Mucosa of stomach (tissue), 1 donor: ENCODE results near the gene ME3.

ENCODE experiments used
- H3K27me3 ChIP-seq: one replicate; pipeline ENCODE4 v1.7.0; 2013; ENCODE audit warnings: mild to moderate bottlenecking, low read length; ENCODE audit not compliant: control insufficient read depth, insufficient read depth
- H3K36me3 ChIP-seq: one replicate; pipeline ENCODE4 v1.7.0; 2013; ENCODE audit warnings: low read length; ENCODE audit not compliant: control insufficient read depth, insufficient read depth
- H3K4me1 ChIP-seq: one replicate; pipeline ENCODE4 v1.7.0; 2013; ENCODE audit warnings: mild to moderate bottlenecking, low read length; ENCODE audit not compliant: control insufficient read depth, insufficient read depth
- H3K4me3 ChIP-seq: one replicate; pipeline ENCODE4 v1.7.0; 2013; ENCODE audit warnings: low read length
- H3K9ac ChIP-seq: one replicate; pipeline ENCODE4 v1.7.0; 2013; ENCODE audit warnings: mild to moderate bottlenecking, low read length, moderate library complexity
- H3K9me3 ChIP-seq: one replicate; pipeline ENCODE4 v1.7.0; 2013; ENCODE audit warnings: mild to moderate bottlenecking, low read length, moderate library complexity; ENCODE audit not compliant: control insufficient read depth
- donor health status: Pancreatic carcinoma.

The ME3 gene

GRCh38 chr11:86460461-86461385 lies 211.7 kb downstream of the ME3 start:
- no peaks in the 10 kb centered on the region for H3K27me3 ChIP-seq
- peaks cover 4% of the 10 kb centered on the region for H3K36me3 ChIP-seq
- H3K4me3 ChIP-seq = no peak overlapping the region
- no peaks in the 10 kb centered on the region for H3K9me3 ChIP-seq
- no peak overlapping the region for H3K9ac ChIP-seq
- H3K4me1 ChIP-seq = peaks cover 23% of the 10 kb centered on the region

GRCh38 chr11:86459682-86460460 lies 212.5 kb downstream of the ME3 start:
- H3K4me1 ChIP-seq = peaks cover 23% of the 10 kb centered on the region

GRCh38 chr11:86459002-86459385 lies 213.4 kb downstream of the ME3 start:
- H3K9me3 ChIP-seq = no peaks in the 10 kb centered on the region
- H3K36me3 ChIP-seq = no peaks in the 10 kb centered on the region
- H3K27me3 ChIP-seq = no peaks in the 10 kb centered on the region
- no peak overlapping the region for H3K9ac ChIP-seq
- peaks cover 23% of the 10 kb centered on the region for H3K4me1 ChIP-seq
- no peak overlapping the region for H3K4me3 ChIP-seq

More at GRCh38 chr11:86459682-86460460, 212.5 kb downstream of the ME3 start:
- H3K9ac ChIP-seq = no peak overlapping the region
- peaks cover 4% of the 10 kb centered on the region for H3K36me3 ChIP-seq
- no peaks in the 10 kb centered on the region for H3K27me3 ChIP-seq
- H3K9me3 ChIP-seq = no peaks in the 10 kb centered on the region
- no peak overlapping the region for H3K4me3 ChIP-seq

- no peak overlapping the region for H3K4me3 ChIP-seq
- peaks cover 23% of the 10 kb centered on the region for H3K4me1 ChIP-seq
- no peaks in the 10 kb centered on the region for H3K27me3 ChIP-seq
- no peak overlapping the region for H3K9ac ChIP-seq
- no peaks in the 10 kb centered on the region for H3K9me3 ChIP-seq
- no peaks in the 10 kb centered on the region for H3K36me3 ChIP-seq
These were observed 214.0 kb downstream of the ME3 start for GRCh38 chr11:86458294-86459001.

- H3K27me3 ChIP-seq = no peaks in the 10 kb centered on the region
- peaks cover 23% of the 10 kb centered on the region for H3K4me1 ChIP-seq
- no peaks in the 10 kb centered on the region for H3K9me3 ChIP-seq
- no peak overlapping the region for H3K4me3 ChIP-seq
- H3K9ac ChIP-seq = no peak overlapping the region
- no peaks in the 10 kb centered on the region for H3K36me3 ChIP-seq
These were observed 216.1 kb downstream of the ME3 start for GRCh38 chr11:86456075-86456939.

- H3K9me3 ChIP-seq = no peaks in the 10 kb centered on the region
- H3K4me1 ChIP-seq = peaks cover 18% of the 10 kb centered on the region
- no peak overlapping the region for H3K4me3 ChIP-seq
- H3K36me3 ChIP-seq = no peaks in the 10 kb centered on the region
- H3K27me3 ChIP-seq = no peaks in the 10 kb centered on the region
- no peak overlapping the region for H3K9ac ChIP-seq
These were observed 219.0 kb downstream of the ME3 start for GRCh38 chr11:86453290-86454030.

- Histone ChIP-seq H3K4me3 (no peak overlapping the region), H3K4me1 (no peaks in the 10 kb centered on the region), H3K27me3 (no peaks in the 10 kb centered on the region), H3K9ac (no peak overlapping the region), H3K36me3 (no peaks in the 10 kb centered on the region), H3K9me3 (no peaks in the 10 kb centered on the region)
These were observed 222.3 kb downstream of the ME3 start for GRCh38 chr11:86449993-86450629.

- Histone ChIP-seq H3K36me3 (no peaks in the 10 kb centered on the region), H3K4me3 (no peak overlapping the region), H3K4me1 (no peaks in the 10 kb centered on the region), H3K9me3 (no peaks in the 10 kb centered on the region), H3K9ac (no peak overlapping the region), H3K27me3 (no peaks in the 10 kb centered on the region)
These were observed 224.5 kb downstream of the ME3 start for GRCh38 chr11:86447763-86448480.

- Histone ChIP-seq H3K4me1 (no peaks in the 10 kb centered on the region), H3K27me3 (no peaks in the 10 kb centered on the region), H3K9ac (no peak overlapping the region), H3K36me3 (no peaks in the 10 kb centered on the region), H3K9me3 (no peaks in the 10 kb centered on the region), H3K4me3 (no peak overlapping the region)
These were observed 225.5 kb downstream of the ME3 start for GRCh38 chr11:86446924-86447285.

GRCh38 chr11:86446163-86446923 lies 226.1 kb downstream of the ME3 start:
- H3K4me1 ChIP-seq = no peaks in the 10 kb centered on the region
- H3K4me3 ChIP-seq = no peak overlapping the region
- no peaks in the 10 kb centered on the region for H3K27me3 ChIP-seq
- no peak overlapping the region for H3K9ac ChIP-seq
- H3K9me3 ChIP-seq = no peaks in the 10 kb centered on the region
- no peaks in the 10 kb centered on the region for H3K36me3 ChIP-seq
